Parietal lobe (tissue), 2 donors: ENCODE measurements around the gene TRIM59. TPM values are rescaled to one million over a fixed set of nuclear protein-coding genes. Genes with fewer than 3 reads are reported as not detected.

Experiments
- small RNA-seq: library from RNA; depleted of rRNA; stranded (forward); fragments of <200 nt; gene quantifications from one replicate; pipeline ENCODE3, GENCODE V24; 2014; ENCODE audit warnings: low replicate concordance
- total RNA-seq: library from RNA; depleted of rRNA; stranded (reverse); fragments of >200 nt; gene quantifications from one replicate; pipeline ENCODE4 v1.2.3, GENCODE V29; 2014

TRIM59 gene
- 14.1 TPM for total RNA-seq

GRCh38 chr3:160449636-160450598 lies at the start of gene TRIM59:
Gene TRIM59, minus strand, starts transcription at chr3:160449786. Its CDS starts 10,603 bp downstream, at chr3:160439183.

GRCh38 chr3:160399125-160400029 lies 50.2 kb downstream of the TRIM59 start, which contains the start of the genes IFT80 and SMC4:
Gene IFT80, minus strand, starts transcription at chr3:160399225. Its CDS starts 14,625 bp downstream, at chr3:160384600.
Gene SMC4, plus strand, starts transcription at chr3:160399650. Its CDS starts 1,177 bp downstream, at chr3:160400827.

Small RNA genes within 50 kb of the gene (small RNA-seq; reads per million reads assigned to genes)
- 94.3 reads per million, percentile 95 among the genes with 10 or more reads in this experiment for gene MIR15B
- gene MIR16-2 = 11.2 reads per million, percentile 90 among the genes with 10 or more reads in this experiment
- gene RNU7-136P = not detected

Other genes with a start within 250 kb of the TRIM59 start
- gene C3orf80, start 224.4 kb downstream of the TRIM59 start, total RNA-seq = 5.6 TPM
- gene IFT80, start 50.6 kb downstream of the TRIM59 start, total RNA-seq = 103 TPM
- gene SMC4, start 50.1 kb downstream of the TRIM59 start, total RNA-seq = 78.6 TPM
- gene KPNA4, start 115.8 kb upstream of the TRIM59 start, total RNA-seq = 38.5 TPM
- gene ARL14, start 227.4 kb upstream of the TRIM59 start, total RNA-seq = not detected